Activated T-cell treated with anti-CD3 and anti-CD28 coated beads for 24 hours (primary cell): ENCODE measurements around the gene PTGER4.
"Not testable (repeated sequence)": the region's sequence is repeated elsewhere in the genome, so short reads cannot be mapped to it uniquely, and the experiment has no call there.

Experiments used
- DNase-seq: peaks from one replicate; pipeline ENCODE4 v3.0.0-alpha.2; 2020; ENCODE audit warnings: low read depth

Gene PTGER4

DNA sequence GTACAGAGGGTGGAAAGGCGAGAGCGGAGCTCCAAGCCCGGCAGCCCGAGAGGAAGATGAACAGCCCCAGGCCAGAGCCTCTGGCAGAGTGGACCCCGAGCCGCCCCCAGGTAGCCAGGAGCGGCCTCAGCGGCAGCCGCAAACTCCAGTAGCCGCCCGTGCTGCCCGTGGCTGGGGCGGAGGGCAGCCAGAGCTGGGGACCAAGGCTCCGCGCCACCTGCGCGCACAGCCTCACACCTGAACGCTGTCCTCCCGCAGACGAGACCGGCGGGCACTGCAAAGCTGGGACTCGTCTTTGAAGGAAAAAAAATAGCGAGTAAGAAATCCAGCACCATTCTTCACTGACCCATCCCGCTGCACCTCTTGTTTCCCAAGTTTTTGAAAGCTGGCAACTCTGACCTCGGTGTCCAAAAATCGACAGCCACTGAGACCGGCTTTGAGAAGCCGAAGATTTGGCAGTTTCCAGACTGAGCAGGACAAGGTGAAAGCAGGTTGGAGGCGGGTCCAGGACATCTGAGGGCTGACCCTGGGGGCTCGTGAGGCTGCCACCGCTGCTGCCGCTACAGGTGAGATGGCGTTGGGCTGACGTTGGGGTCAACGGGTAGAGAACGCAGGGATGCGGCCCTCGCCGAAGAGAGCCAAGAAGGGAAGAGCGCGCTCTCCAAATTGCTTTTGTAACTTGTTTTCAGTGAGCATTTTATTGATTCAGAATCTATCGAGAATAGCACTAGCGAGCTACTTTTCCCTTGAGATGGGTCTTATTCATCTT, at the start of gene PTGER4:
PTGER4 (plus strand) TSS at position 3 of the 769 bp plus-strand sequence. CDS start 1,079 bp downstream, outside the sequence.
- no peak for DNase-seq

DNA sequence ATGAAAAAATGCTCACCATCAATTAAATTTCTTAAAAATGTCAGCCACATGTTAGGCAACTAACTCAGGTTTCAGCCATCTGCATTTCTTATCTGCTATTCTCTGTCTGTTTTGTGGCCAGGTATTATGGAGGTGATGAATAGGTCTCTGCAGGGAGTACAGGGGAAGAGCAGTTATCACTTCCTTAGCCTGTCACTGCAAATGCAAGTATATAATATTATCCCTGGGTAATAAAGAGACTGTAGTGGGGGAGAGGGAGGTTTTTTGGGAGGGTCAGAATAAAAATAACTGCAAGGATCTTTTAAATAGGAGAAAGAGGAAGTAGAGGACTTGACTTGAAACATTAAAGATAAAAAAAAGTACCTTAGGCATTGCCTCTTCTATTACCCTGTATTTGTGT, 49.6 kb upstream of the PTGER4 start:
- DNase-seq: no peak

DNA sequence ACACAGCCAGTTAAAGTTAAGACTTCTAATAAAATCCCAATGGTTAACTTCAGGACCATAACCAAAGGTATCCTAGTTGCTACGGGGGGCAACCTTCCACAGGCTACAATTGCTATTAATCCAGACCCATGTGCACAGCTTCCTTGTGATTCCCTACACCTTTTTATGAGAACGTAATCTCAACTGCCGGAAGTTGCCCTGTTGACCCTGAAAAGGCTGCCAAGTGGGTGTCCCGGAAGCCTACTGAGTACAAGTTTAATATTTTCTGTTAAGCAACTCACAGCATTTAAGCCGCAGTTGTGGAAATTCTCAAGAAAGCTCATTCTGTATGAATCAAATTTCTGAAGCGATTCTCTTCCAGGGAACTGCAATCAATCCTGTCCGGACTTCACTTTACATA, 48.5 kb upstream of the PTGER4 start:
- no peak for DNase-seq

DNA sequence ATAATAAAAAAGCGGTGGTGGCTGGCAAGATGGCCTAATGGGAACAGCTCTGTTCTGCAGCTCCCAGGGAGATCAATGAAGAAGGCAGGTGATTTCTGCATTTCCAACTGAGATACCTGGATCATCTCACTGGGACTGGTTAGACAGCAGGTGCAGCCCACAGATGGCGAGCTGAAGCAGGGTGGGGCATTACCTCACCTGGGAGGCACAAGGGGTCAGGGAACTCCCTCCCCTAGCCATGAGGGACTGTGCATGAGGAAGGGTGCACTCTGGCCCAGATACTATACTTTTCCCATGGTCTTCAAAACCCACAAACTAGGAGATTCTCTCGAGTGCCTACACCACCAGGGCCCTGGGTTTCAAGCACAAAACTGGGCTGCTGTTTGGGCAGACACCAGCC, 45.6 kb upstream of the PTGER4 start:
- DNase-seq: no peak

DNA sequence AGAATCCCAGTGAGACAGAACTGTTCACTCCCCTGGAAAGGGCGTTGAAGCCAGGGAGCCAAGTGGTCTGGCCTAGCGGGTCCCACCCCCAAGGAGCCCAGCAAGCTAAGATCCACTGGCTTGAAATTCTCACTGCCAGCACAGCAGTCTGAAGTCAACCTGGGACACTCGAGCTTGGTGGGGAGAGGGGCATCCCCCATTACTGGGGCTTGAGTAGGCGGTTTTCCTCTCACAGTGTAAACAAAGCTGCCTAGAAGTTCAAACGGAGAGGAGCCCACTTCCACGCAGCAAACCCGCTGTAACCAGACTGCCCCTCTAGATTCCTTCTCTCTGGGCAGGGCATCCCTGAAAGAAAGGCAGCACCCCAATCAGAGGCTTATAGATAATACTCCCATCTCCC, 45.1 kb upstream of the PTGER4 start:
- DNase-seq: no peak

DNA sequence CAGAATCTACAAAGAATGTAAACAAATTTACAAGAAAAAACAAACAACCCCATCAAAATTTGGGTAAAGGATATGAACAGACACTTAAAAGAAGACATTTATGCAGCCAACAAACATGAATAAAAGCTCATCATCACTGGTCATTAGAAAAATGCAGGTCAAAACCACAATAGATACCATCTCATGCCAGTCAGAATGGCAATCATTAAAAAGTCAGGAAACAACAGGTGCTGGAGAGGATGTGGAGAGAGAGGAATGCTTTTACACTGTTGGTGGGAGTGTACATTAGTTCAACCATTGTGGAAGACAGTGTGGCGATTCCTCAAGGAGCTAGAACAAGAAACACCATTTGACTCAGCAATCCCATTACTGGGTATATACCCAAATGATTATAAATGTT, 40.2 kb upstream of the PTGER4 start:
- DNase-seq: not testable (repeated sequence)

DNA sequence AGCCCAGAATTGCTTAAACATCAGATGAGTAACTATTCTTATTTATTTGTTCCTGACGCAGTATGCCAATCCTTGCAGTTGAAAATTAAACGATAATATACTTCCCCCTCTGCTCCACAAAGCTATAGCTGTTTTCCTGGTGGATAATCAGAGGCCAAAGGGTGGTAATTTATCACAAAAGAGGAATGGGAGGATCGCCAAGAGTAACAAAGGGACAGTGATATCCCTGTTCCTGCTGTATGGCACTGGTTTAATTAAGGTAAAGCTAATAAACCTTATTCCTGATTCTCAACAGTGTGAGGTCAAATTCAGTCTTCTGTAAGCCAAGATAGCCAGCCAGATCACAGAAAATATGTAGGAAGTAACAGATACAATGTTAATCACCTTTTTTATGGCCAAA, 33.4 kb upstream of the PTGER4 start:
- DNase-seq: no peak

DNA sequence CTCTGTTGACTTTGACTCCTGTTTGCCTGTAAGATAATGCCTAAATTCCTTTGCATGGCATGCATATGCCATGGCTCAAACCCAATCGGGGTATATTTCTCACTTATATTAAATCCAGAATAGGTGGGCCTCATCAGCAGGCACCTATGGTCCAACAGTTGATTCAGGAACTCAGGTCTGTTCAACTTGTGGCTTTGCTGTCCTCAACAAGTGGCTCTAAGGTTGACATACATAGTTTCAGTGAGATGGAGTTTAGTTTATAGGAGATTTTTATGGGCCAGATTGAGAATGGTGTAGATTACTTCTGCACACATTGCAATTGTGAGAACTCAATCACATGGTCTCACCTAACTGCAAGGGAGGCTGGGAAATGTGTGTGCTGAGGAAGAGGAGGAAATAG, 31.6 kb upstream of the PTGER4 start:
- no peak for DNase-seq

DNA sequence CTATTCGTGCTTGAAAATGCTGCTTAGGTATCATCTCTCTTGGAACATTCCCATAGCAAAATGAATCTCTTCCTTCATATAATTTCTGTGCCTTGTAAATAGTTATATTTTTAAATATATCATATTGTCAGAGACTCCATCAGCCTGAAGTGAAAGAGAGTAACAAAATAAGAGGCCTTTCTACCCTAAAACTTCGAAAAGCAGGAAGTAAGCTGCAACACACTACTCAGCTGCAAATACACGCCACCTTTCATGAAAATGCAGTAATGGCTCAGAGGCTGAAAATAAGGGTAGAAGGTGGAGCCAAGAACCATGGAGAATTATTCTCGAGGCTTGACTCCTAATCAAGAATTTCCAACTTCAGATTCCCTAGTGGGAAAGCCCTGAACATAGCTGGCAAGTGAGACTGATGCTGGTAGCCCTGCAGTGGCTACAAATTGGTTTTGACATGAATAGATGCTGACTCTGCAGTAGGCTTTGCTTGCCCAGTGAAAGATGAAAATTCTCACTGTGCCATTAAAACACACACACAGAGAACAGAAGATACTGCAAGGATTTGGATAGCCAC, 30.2 kb upstream of the PTGER4 start:
- DNase-seq: no peak

DNA sequence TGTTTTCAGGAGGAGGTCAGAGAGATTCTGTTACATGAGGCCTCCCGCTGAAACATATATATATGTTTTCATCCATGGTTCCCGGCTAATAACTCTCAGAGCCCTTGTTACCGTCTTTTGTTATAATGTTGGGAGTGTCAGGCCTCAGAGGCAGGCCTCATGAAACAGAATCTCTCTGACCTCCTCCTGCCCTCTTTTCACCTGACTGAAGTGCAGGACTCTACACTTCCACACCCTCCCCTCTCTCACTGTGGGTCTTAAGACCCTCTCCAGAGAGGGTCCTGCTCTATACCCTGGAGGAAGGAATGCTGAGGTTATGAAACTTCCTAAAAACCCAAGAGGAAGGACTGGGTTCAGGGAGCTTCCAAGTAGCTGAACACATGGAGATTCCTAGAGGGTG, 28.5 kb upstream of the PTGER4 start:
- no peak for DNase-seq

DNA sequence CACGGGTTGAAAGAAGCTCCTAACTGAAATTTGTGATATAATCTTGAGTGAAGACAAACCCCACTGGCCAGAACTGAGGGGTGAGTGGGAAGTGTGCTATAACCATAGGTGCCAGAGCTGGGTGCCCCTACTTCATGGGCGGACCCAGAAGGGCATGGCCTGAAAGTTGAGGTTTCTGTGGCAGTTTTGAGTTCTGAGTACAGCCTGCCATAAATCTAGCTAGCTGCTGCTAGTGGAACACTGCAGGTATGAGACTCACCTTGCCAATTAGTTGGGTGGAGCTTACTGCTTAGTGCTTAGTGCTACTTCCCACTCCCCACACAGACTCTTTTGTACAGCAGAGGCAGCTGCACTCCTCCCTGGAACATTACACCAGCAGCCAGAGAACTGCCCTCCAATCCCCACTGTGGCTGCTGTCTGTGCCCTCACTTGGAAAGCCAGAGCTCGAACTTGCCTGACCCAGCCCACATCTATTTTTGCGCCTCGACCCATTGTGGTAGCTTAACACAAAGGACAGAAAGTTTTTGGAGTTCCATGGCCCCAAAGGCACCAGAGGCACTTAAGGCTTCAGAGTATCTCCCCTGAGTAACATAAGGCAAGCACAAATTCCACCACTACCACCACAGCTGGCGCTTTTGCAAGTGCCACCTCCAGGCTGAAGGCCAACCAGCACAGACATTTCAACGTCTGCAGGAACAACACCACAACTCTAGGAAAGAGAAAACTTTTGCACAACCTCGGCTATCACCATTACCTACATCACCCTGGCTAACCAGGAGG, 27.1 kb upstream of the PTGER4 start:
- no peak for DNase-seq

DNA sequence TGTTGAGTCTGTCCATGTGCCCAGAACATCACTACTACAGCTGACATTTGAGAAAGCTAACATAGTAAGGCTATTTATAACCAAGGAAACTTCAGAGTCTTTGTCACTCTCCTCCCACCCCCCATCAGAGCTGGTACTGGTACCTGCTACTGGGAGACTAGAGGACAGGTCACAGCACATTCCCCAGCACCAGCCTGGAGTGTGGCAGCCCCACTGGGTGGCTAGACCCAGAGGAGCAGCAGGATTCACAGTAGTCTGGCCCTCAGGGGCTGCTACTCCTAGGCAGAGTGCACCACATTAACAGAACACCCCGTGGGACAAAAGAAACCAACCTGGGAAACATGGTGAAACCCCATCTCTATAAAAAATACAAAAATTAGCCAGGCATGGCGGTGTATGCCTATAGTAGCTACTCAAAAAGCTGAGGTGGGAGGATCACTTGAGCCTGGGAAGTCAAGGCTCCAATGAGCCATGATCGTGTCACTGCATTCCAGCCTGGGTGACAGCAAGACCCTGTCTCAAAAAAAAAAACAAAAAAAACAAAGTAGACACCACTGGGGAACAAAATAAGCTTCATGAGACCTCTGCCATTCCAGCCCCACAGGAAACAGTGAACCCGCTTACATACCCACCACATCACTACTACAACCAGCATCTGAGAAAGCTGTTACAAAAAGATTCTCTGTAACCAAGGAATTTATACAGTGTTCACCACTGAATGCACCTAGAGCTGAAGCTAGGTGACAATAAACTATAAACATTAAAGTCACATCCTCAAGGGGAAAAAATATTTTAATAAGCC, 26.3 kb upstream of the PTGER4 start:
- no peak for DNase-seq

DNA sequence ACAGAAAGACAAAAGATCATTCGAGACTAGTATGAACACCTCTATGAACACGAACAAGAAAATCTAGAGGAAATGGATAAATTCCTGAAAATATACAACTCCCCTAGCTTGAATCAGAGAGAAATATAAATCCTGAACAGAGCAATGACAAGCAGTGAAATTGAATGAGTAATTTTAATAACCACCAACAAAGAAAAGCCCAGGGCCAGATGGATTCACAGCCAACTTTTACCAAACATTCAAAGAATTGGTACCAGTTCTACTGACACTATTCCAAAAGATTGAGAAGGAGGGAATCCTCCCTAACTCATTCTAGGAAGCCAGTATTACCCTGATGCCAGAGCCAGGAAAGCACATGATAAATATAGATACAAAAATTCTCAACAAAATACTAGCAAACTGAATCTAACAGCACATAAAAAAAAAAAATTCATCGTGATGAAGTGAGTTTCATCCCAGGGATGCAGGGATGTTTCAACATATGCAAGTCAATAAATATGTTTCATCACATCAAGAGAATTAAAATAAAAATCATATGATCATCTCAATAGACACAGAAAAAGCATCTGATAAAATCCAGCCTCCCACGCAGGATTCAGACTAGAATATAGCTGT, 25.2 kb upstream of the PTGER4 start:
- no peak for DNase-seq

DNA sequence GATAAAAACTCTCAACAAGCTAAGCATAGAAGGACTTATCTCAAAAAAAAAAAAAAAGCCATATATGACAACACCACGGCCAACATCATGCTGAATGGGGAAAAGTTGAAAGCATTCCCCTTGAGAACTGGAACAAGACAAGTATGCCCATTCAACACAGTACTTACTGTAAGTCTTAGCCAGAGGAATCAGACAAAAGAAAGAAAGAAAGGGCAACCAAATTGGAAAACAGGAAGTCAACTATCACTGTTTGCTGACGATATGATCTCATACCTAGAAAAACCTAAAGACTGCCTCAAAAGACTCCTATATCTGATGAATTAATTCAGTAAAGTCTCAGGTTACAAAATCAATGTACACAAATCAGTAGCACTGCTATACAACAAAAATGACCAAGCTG, 24.6 kb upstream of the PTGER4 start:
- DNase-seq: no peak

DNA sequence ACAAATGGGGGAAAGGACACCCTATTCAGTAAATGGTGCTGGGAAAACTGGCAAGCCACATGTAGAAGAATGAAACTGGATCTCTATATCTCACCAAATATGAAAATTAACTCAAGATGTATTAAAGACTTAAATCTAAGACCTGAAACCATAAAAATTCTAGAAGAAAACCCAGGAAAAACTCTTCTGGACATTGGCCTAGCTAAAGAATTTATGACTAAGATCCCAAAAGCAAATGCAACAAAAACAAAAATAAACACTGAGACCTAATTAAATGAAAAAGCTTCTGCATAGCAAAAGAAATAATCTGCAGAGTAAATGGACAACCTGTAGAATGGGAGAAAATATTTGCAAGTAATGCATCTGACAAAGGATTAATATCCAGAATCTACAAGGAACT, 23.6 kb upstream of the PTGER4 start:
- not testable (repeated sequence) for DNase-seq

DNA sequence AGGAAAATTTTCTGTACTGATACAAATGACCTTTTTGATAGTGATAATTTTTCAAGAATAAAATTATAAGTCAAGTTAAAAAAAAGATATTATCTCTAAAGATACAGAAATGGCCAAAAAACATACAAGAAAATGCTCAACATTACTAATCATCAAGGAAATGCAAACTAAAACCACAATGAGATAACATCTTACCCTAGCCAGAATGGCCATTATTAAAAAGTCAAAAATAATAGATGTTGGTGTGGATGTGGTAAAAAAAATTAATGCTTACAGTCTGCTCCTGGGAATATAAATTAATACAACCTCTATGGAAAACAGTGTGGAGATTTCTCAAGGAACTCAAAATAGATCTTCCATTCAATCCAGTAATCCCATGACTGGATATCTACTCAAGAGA, 22.9 kb upstream of the PTGER4 start:
- DNase-seq: no peak

DNA sequence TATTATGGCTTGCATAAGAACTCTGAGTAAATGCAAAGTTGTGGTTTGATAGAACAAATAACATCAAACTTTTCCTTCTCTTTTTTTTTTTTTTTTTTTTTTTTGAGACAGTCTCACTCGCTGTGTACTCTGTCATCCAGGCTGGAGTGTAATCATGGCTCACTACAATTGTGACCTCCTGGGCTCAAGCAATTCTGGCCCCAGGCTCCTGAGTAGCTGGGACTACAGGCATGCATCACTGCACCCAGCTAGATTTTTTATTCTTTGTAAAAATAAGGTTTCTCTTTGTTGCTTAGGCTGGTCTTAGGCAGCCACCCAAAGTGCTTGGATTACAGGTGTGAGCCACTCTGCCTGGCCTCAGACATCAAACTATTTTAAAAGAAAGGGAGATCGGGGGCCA, 19.0 kb upstream of the PTGER4 start:
- no peak for DNase-seq

DNA sequence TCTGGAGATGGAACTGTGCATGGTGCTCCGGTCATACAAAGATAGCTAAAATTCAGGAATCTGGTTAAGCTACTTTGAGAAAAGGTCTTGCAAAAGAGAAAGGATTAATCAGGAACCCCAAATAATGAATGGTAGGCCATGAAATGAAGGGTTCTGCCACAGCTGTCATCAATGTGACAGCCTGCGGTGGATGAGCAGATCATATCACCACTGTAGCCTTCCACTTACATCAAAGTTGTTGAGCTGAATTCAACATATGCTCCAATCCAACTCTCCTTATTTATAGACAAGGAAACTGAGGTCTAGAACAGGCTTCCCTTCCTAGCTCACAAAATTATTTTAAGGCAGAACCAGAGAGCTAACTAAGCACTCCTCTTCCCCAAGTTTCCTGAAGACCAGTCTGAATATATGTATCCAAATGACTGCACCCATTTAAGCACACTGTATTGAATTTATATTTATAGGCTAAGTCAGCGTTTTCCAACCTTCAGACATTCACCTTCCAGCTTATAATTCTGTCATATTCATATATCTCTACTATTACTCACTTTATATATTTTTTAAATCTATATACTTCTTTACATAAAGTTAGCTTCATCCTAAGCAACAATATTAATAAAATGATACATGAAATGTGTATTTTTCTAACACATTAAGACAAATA, 13.9 kb upstream of the PTGER4 start:
- DNase-seq: no peak

DNA sequence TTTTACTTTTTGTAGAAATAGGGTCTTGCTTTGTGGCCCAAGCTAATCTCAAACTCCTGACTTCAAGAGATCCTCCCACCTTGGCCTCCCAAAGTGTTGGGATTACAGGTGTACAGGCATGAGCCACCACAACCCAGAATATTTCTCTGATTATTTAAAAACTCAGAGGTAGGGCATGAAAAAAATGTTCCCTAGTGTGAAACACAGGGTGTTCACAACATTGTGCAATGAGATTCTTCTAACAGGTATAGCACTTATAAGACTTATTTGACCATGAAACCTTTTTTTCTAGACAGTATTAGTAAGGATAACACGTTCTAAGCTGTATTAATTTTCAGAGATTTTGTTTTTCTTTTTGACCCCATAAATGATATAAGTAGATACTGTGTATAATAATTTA, 13.1 kb upstream of the PTGER4 start:
- no peak for DNase-seq

DNA sequence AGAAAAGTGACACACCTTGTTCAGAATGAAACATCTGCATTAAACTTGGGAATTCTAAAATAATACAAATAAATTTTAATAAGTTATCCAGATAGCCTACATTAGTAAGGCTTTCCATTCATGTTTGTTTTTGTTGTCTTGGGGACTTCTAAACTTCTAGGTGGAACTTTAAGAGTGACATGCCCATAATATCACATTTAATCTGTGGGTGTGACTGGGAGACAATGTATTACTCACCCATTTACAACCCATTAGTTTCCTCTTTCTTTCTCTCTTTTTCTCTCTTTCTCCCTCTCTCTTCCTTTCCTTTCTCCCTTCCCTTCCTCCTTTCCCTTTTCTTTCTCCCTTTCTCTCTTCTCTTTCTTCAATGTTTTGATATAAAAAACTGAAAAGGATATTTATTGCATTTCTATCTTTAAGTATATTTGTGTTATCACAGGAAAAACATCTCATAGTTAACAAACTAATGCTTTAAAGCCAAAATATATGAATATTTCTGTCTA, 12.5 kb upstream of the PTGER4 start:
- DNase-seq: no peak
